Fibroblast of skin of right quadriceps (primary cell): Measurements from ENCODE around the gene MPDZ.

Source experiments
- DNase-seq: peaks from one replicate; pipeline ENCODE4 v3.0.0-alpha.2; 2013

The MPDZ gene

GRCh38 chr9:13279284-13280141, at the start of gene MPDZ:
TSS of gene MPDZ (minus strand) at chr9:13279692. CDS start at chr9:13250315, 29,377 bp downstream.
- peak; percentile 69 for DNase-seq

GRCh38 chr9:13324988-13325387, 45.5 kb upstream of the MPDZ start:
- no peak for DNase-seq

GRCh38 chr9:13322828-13323550, 43.5 kb upstream of the MPDZ start:
- DNase-seq = no peak

- no peak for DNase-seq
These were observed 38.5 kb upstream of the MPDZ start for GRCh38 chr9:13318027-13318426.

- no peak for DNase-seq
These were observed 17.5 kb upstream of the MPDZ start for GRCh38 chr9:13296972-13297371.

GRCh38 chr9:13295556-13295955, 16.1 kb upstream of the MPDZ start:
- no peak for DNase-seq

- DNase-seq = no peak
These were observed 13.3 kb upstream of the MPDZ start for GRCh38 chr9:13292782-13293181.

GRCh38 chr9:13292158-13292557, 12.7 kb upstream of the MPDZ start:
- no peak for DNase-seq

- no peak for DNase-seq
These were observed 12.2 kb upstream of the MPDZ start for GRCh38 chr9:13291718-13292117.

- no peak for DNase-seq
These were observed 4.5 kb upstream of the MPDZ start for GRCh38 chr9:13284011-13284410.

GRCh38 chr9:13282998-13283397, 3.5 kb upstream of the MPDZ start:
- DNase-seq = peak; percentile 52

GRCh38 chr9:13281356-13282016, 2.0 kb upstream of the MPDZ start:
- DNase-seq = peak; percentile 29

- DNase-seq = peak; percentile 78
These were observed 885 bp downstream of the MPDZ start for GRCh38 chr9:13278368-13279246.

GRCh38 chr9:13278023-13278367, 1.5 kb downstream of the MPDZ start:
- DNase-seq = no peak

- peak; percentile 50 for DNase-seq
These were observed 4.4 kb downstream of the MPDZ start for GRCh38 chr9:13274886-13275641.

GRCh38 chr9:13270734-13271133, 8.8 kb downstream of the MPDZ start:
- DNase-seq = no peak

- DNase-seq = no peak
These were observed 9.7 kb downstream of the MPDZ start for GRCh38 chr9:13269589-13270452.

GRCh38 chr9:13268469-13268868, 11.0 kb downstream of the MPDZ start:
- peak; percentile 29 for DNase-seq

GRCh38 chr9:13267743-13268142, 11.7 kb downstream of the MPDZ start:
- DNase-seq = peak; percentile 90

- DNase-seq = peak; percentile 59
These were observed 13.3 kb downstream of the MPDZ start for GRCh38 chr9:13266167-13266566.

- peak; percentile 9 for DNase-seq
These were observed 14.7 kb downstream of the MPDZ start for GRCh38 chr9:13264788-13265187.
